ENCODE data around the gene DAO.

DAO gene

DNA sequence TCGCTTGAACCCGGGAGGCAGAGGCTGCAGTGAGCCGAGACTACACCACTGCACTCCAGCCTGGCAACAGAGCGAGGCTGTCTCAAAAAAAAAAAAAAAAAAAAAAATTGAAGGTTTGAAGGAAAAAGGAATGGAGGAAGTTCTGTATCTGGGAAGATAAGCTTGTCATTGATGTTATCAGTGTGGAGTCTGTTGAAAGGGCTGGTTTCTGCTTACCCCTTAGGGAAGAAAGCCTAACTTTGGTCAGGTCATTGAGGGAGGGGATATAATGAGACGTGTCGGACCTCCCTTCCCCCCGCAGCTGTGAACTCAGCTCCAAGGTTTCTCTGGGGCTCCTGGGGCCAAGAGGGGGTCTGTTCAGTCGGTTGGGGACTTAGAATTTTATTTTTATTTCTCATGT lies 16.4 kb downstream of the DAO start:
- Histone ChIP-seq H3K36me3 (ENCODE audit: insufficient read depth, low read length) (no peaks in the 10 kb centered on the region), H3K9me3 (ENCODE audit: insufficient read depth, low read depth, low read length) (no peaks in the 10 kb centered on the region), H3K9me2 (replicated peaks; ENCODE audit: low read depth, low read length) (no peaks in the 10 kb centered on the region), H3K4me2 (ENCODE audit: low read depth, low read length, poor library complexity, severe bottlenecking) (no peak overlapping the region), H3K79me2 (ENCODE audit: insufficient read depth, low read length) (no peaks in the 10 kb centered on the region), H3K4me1 (ENCODE audit: insufficient read depth, low read length, poor library complexity, severe bottlenecking) (no peaks in the 10 kb centered on the region), H4K20me1 (ENCODE audit: insufficient read depth, low read length, poor library complexity, severe bottlenecking) (no peaks in the 10 kb centered on the region), H3K27me3 (ENCODE audit: insufficient read depth, low read length, poor library complexity, severe bottlenecking) (no peaks in the 10 kb centered on the region), H3K4me3 (ENCODE audit: low read length, poor library complexity, severe bottlenecking) (no peak overlapping the region), H2AFZ (ENCODE audit: low read length) (no peak overlapping the region), H3K9ac (ENCODE audit: low read depth, low read length, poor library complexity, severe bottlenecking) (no peak overlapping the region), H3F3A (ENCODE audit: low read depth) (no peaks in the 10 kb centered on the region)
- TF ChIP-seq, protein P1, sequence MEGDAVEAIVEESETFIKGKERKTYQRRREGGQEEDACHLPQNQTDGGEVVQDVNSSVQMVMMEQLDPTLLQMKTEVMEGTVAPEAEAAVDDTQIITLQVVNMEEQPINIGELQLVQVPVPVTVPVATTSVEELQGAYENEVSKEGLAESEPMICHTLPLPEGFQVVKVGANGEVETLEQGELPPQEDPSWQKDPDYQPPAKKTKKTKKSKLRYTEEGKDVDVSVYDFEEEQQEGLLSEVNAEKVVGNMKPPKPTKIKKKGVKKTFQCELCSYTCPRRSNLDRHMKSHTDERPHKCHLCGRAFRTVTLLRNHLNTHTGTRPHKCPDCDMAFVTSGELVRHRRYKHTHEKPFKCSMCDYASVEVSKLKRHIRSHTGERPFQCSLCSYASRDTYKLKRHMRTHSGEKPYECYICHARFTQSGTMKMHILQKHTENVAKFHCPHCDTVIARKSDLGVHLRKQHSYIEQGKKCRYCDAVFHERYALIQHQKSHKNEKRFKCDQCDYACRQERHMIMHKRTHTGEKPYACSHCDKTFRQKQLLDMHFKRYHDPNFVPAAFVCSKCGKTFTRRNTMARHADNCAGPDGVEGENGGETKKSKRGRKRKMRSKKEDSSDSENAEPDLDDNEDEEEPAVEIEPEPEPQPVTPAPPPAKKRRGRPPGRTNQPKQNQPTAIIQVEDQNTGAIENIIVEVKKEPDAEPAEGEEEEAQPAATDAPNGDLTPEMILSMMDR (conservative IDR thresholded peaks at IDR 0.05; ENCODE audit: low read length) = no peak
- TF ChIP-seq EZH2phosphoT487 (IDR thresholded peaks at IDR 0.05; ENCODE audit: borderline replicate concordance) = no peak

DNA sequence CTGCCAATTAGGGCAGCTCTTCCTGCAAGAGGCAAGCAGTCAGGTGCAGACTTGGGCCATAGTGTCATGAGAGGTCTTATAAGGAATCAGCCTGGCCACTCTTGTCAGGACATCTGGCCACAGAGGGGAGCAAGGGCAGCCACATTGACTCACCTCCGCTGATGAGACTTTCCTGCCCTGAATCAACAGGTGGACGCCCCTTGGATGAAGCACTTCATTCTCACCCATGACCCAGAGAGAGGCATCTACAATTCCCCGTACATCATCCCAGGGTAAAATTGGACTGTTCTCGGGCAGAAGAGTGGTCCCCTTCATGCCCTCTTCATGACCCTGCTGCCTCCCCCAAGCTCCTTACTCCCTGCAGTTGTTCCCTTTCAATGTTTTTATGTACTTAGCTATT lies 16.9 kb downstream of the DAO start:
- Histone ChIP-seq H3K36me3 (ENCODE audit: insufficient read depth, low read length) (no peaks in the 10 kb centered on the region), H3K9me2 (replicated peaks; ENCODE audit: low read depth, low read length) (no peaks in the 10 kb centered on the region), H3K4me1 (ENCODE audit: insufficient read depth, low read length, poor library complexity, severe bottlenecking) (no peaks in the 10 kb centered on the region), H2AFZ (ENCODE audit: low read length) (no peak overlapping the region), H3K27me3 (ENCODE audit: insufficient read depth, low read length, poor library complexity, severe bottlenecking) (no peaks in the 10 kb centered on the region), H3K9me3 (ENCODE audit: insufficient read depth, low read depth, low read length) (no peaks in the 10 kb centered on the region), H3K4me2 (ENCODE audit: low read depth, low read length, poor library complexity, severe bottlenecking) (no peak overlapping the region), H3F3A (ENCODE audit: low read depth) (no peaks in the 10 kb centered on the region), H4K20me1 (ENCODE audit: insufficient read depth, low read length, poor library complexity, severe bottlenecking) (no peaks in the 10 kb centered on the region), H3K4me3 (ENCODE audit: low read length, poor library complexity, severe bottlenecking) (no peak overlapping the region), H3K9ac (ENCODE audit: low read depth, low read length, poor library complexity, severe bottlenecking) (no peak overlapping the region), H3K79me2 (ENCODE audit: insufficient read depth, low read length) (no peaks in the 10 kb centered on the region)
- TF ChIP-seq EZH2phosphoT487 (IDR thresholded peaks at IDR 0.05; ENCODE audit: borderline replicate concordance) = no peak
- TF ChIP-seq, protein P1 (conservative IDR thresholded peaks at IDR 0.05; ENCODE audit: low read length) = no peak

DNA sequence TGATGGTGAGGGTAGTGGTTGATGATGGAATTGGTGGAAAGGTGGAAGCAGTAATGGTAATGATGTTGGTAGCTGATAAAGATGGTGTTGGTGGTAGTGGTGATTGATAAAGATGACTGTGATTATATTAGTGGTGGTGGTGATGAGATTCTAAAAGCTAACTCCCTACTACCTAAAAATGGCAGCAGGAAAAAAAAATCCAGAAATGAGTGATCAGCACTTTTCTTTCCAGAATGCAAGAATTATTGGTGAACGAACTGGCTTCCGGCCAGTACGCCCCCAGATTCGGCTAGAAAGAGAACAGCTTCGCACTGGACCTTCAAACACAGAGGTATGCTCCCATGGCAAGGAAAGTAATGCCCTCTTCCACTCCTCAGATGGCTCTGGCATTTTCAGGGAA lies 19.3 kb downstream of the DAO start:
- Histone ChIP-seq H3K4me2 (ENCODE audit: low read depth, low read length, poor library complexity, severe bottlenecking) (no peak overlapping the region), H3K9ac (ENCODE audit: low read depth, low read length, poor library complexity, severe bottlenecking) (no peak overlapping the region), H2AFZ (ENCODE audit: low read length) (no peak overlapping the region), H3K79me2 (ENCODE audit: insufficient read depth, low read length) (no peaks in the 10 kb centered on the region), H3F3A (ENCODE audit: low read depth) (no peaks in the 10 kb centered on the region), H3K27me3 (ENCODE audit: insufficient read depth, low read length, poor library complexity, severe bottlenecking) (no peaks in the 10 kb centered on the region), H3K36me3 (ENCODE audit: insufficient read depth, low read length) (no peaks in the 10 kb centered on the region), H3K9me3 (ENCODE audit: insufficient read depth, low read depth, low read length) (no peaks in the 10 kb centered on the region), H3K4me1 (ENCODE audit: insufficient read depth, low read length, poor library complexity, severe bottlenecking) (no peaks in the 10 kb centered on the region), H3K9me2 (replicated peaks; ENCODE audit: low read depth, low read length) (no peaks in the 10 kb centered on the region), H4K20me1 (ENCODE audit: insufficient read depth, low read length, poor library complexity, severe bottlenecking) (no peaks in the 10 kb centered on the region), H3K4me3 (ENCODE audit: low read length, poor library complexity, severe bottlenecking) (no peak overlapping the region)
- TF ChIP-seq, protein P1 (conservative IDR thresholded peaks at IDR 0.05; ENCODE audit: low read length) = no peak
- TF ChIP-seq EZH2phosphoT487 (IDR thresholded peaks at IDR 0.05; ENCODE audit: borderline replicate concordance) = no peak

Measured in Loucy (cell line).